Fibroblast of lung (primary cell): ENCODE measurements around the gene PHF19. TPM values are rescaled to one million over a fixed set of nuclear protein-coding genes. Genes with fewer than 3 reads are reported as not detected.

Experiments used
- DNase-seq, 2 donors: peaks; one replicate each; pipeline versions ENCODE4 v3.0.0 to v3.0.0-alpha.2; 2010; ENCODE audit warnings: low read depth in 2 of 2
- H2AFZ ChIP-seq: 2 replicates; pipeline ENCODE4 v1.5.1; 2012; ENCODE audit warnings: low read length, control low read depth, inconsistent platforms
- H3K27ac ChIP-seq: 2 replicates; pipeline ENCODE4 v1.5.1; 2011; ENCODE audit warnings: low read length, control low read depth; ENCODE audit not compliant: insufficient read depth
- H3K27me3 ChIP-seq: 2 replicates; pipeline ENCODE4 v1.5.1; 2011; ENCODE audit warnings: mild to moderate bottlenecking, low read length; ENCODE audit not compliant: control insufficient read depth, insufficient read depth
- H3K36me3 ChIP-seq: 2 replicates; pipeline ENCODE4 v1.5.1; 2011; ENCODE audit warnings: low read length; ENCODE audit not compliant: control insufficient read depth, insufficient read depth
- H3K4me1 ChIP-seq: 2 replicates; pipeline ENCODE4 v1.5.1; 2011; ENCODE audit warnings: low read length; ENCODE audit not compliant: control insufficient read depth, insufficient read depth; ENCODE audit errors: extremely low read depth
- H3K4me2 ChIP-seq: 2 replicates; pipeline ENCODE4 v1.5.1; 2011; ENCODE audit warnings: low read length, control low read depth; ENCODE audit not compliant: insufficient read depth; ENCODE audit errors: extremely low read depth
- H3K4me3 ChIP-seq, 4 experiments: fragments of 200-600 bp in 1 of 4; sonication (generic) in 1 of 4; replicated peaks in 1 of 4; 2 replicates each; pipeline ENCODE4 v1.5.1; 2011 to 2016; ENCODE audit warnings: low read length in 4 of 4, low read depth in 3 of 4, mild to moderate bottlenecking in 3 of 4, control low read depth in 2 of 4, inconsistent platforms in 1 of 4, mixed read lengths in 1 of 4; ENCODE audit not compliant: insufficient read depth in 1 of 4; ENCODE audit errors: control extremely low read depth in 1 of 4
- H3K79me2 ChIP-seq: 2 replicates; pipeline ENCODE4 v1.5.1; 2012; ENCODE audit warnings: mild to moderate bottlenecking, low read length, inconsistent platforms; ENCODE audit not compliant: control insufficient read depth, insufficient read depth
- H3K9ac ChIP-seq: 2 replicates; pipeline ENCODE4 v1.5.1; 2011; ENCODE audit warnings: mild to moderate bottlenecking, low read length, control low read depth; ENCODE audit not compliant: insufficient read depth
- H3K9me3 ChIP-seq: 2 replicates; pipeline ENCODE4 v1.5.1; 2012; ENCODE audit warnings: low read depth, low read length; ENCODE audit not compliant: control insufficient read depth, insufficient read depth
- H4K20me1 ChIP-seq: 2 replicates; pipeline ENCODE4 v1.5.1; 2011; ENCODE audit warnings: low read length; ENCODE audit not compliant: control insufficient read depth, insufficient read depth; ENCODE audit errors: extremely low read depth
- CTCF ChIP-seq, 2 donors: IDR thresholded peaks in 1 of 2; conservative IDR thresholded peaks in 1 of 2; 1 replicate in 1 of 2; 2 replicates in 1 of 2; pipeline ENCODE4 v1.5.1; 2011 to 2012; ENCODE audit warnings: low read length in 2 of 2, control low read depth in 1 of 2, inconsistent platforms in 1 of 2, low read depth in 1 of 2, mild to moderate bottlenecking in 1 of 2
- EZH2 ChIP-seq: IDR thresholded peaks from 2 replicates; pipeline ENCODE4 v1.5.1; 2012; ENCODE audit warnings: low read length, control low read depth, mild to moderate bottlenecking; ENCODE audit errors: missing control alignments
- polyA plus RNA-seq, 2 donors: library from polyadenylated mRNA; depleted of rRNA in 1 of 2; stranded (reverse) in 1 of 2; unstranded in 1 of 2; fragments of >200 nt; gene quantifications; 2 replicates each; pipeline ENCODE4 v1.2.1, GENCODE V29; 2011 to 2012; ENCODE audit warnings: missing spikeins in 1 of 2
- total RNA-seq: library from RNA; depleted of rRNA; stranded (reverse); fragments of >200 nt; gene quantifications from 2 replicates; pipeline ENCODE4 v1.2.1, GENCODE V29; 2014

The PHF19 gene
- total and polyA plus RNA-seq, 2 donors (not counting 1 experiment from before 2014, with no cell fraction given), result 21.4 to 38.3 TPM

- H3K79me2 ChIP-seq, result peaks cover 8% of the 10 kb centered on the region
- H3K27ac ChIP-seq, result no peak overlapping the region
- H4K20me1 ChIP-seq, result no peaks in the 10 kb centered on the region
- H2AFZ ChIP-seq, result no peak overlapping the region
- DNase-seq, result peak in 1 of 2 donors; percentile 53
- no peak for TF ChIP-seq EZH2
- H3K4me2 ChIP-seq, result no peak overlapping the region
- no peak overlapping the region for H3K4me3 ChIP-seq
- no peaks in the 10 kb centered on the region for H3K36me3 ChIP-seq
- no peak overlapping the region for H3K9ac ChIP-seq
- no peaks in the 10 kb centered on the region for H3K9me3 ChIP-seq
- no peaks in the 10 kb centered on the region for H3K27me3 ChIP-seq
- peaks cover 1% of the 10 kb centered on the region for H3K4me1 ChIP-seq
Measured at GRCh38 chr9:120846906-120847305, 30.1 kb downstream of the PHF19 start.

- H3K27ac ChIP-seq, result no peak overlapping the region
- TF ChIP-seq EZH2, result no peak
- TF ChIP-seq CTCF (conservative IDR thresholded peaks at IDR 0.05 in 1 of 2, IDR thresholded peaks at IDR 0.05 in 1 of 2; ENCODE audit: low read depth in 1 of 2, low read length in 2 of 2), result no peak
- no peaks in the 10 kb centered on the region for H3K27me3 ChIP-seq
- H4K20me1 ChIP-seq, result no peaks in the 10 kb centered on the region
- peaks cover 3% of the 10 kb centered on the region for H3K4me1 ChIP-seq
- H3K9me3 ChIP-seq, result no peaks in the 10 kb centered on the region
- H3K4me3 ChIP-seq, result no peak overlapping the region
- H3K79me2 ChIP-seq, result peaks cover 13% of the 10 kb centered on the region
- no peak overlapping the region for H2AFZ ChIP-seq
- H3K4me2 ChIP-seq, result no peak overlapping the region
- no peaks in the 10 kb centered on the region for H3K36me3 ChIP-seq
- no peak overlapping the region for H3K9ac ChIP-seq
- DNase-seq, result no peak
Measured at GRCh38 chr9:120846251-120846889, 30.6 kb downstream of the PHF19 start.

GRCh38 chr9:120845255-120845654, 31.7 kb downstream of the PHF19 start:
- H3K27ac ChIP-seq, result no peak overlapping the region
- DNase-seq, result peak in 1 of 2 donors; percentile 16
- peaks cover 3% of the 10 kb centered on the region for H3K4me1 ChIP-seq
- no peaks in the 10 kb centered on the region for H4K20me1 ChIP-seq
- no peak overlapping the region for H3K4me3 ChIP-seq
- no peak overlapping the region for H2AFZ ChIP-seq
- no peak overlapping the region for H3K4me2 ChIP-seq
- no peak overlapping the region for H3K9ac ChIP-seq
- H3K36me3 ChIP-seq, result no peaks in the 10 kb centered on the region
- TF ChIP-seq EZH2, result no peak
- no peak for TF ChIP-seq CTCF (conservative IDR thresholded peaks at IDR 0.05 in 1 of 2, IDR thresholded peaks at IDR 0.05 in 1 of 2; ENCODE audit: low read depth in 1 of 2, low read length in 2 of 2)
- no peaks in the 10 kb centered on the region for H3K9me3 ChIP-seq
- peaks cover 20% of the 10 kb centered on the region for H3K79me2 ChIP-seq
- H3K27me3 ChIP-seq, result no peaks in the 10 kb centered on the region
